ENCODE results near the gene WDR86.

GRCh38 chr7:151404216-151405011 is 5.4 kb downstream of the WDR86 start:
- TF ChIP-seq CTCF (IDR thresholded peaks at IDR 0.05; ENCODE audit: low read length) = no peak
- no peak for TF ChIP-seq EZH2 (IDR thresholded peaks at IDR 0.05; ENCODE audit: borderline replicate concordance, low read length)
